ENCODE measurements around the gene TCEANC2. TPM values are rescaled to one million over a fixed set of nuclear protein-coding genes. Genes with fewer than 3 reads are reported as not detected.
A peak's percentile ranks its signal among the peaks of the same experiment; 100 is the strongest.

Gene TCEANC2
- total RNA-seq, 4 donors from 2014 or later, result 1.4 to 7.1 (median 5.7) TPM

DNA sequence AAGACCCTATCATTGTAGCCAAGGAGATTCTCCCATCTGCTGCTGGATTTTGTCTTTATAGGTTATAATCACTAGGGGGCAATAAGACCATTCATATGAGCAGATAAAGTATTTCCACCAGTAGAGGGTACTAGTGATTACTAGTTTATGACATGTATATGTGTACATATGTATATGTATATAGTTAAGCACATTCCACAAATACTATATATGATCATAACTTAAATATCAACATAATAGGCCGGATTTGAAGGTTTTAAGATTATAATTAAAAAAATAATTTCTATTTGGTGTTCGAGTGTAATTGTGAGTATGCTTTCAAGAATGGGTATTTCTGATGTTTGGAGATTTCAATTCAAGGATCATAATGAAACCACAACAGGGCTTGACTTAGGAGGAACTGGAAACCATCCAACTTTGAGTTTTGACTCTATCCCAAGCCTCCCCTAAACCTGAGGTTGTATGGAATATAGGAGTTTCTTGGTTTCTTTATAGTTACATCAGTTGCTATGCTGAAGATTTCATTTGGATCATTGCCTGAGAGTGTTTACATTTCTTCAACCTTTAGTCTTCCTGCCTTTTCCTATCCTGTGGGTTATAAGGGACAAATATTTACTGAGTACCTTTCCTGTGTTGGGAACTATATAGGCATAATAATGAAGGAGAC is 16.9 kb downstream of the TCEANC2 start:
- peaks cover 0 to 9% (median 0%) of the 10 kb centered on the region in 4 donors for H3K4me1 ChIP-seq
- peak; percentile 62 to 84 (median 64) for TF ChIP-seq CTCF (IDR thresholded peaks at IDR 0.05)
- TF ChIP-seq POLR2AphosphoS5 (IDR thresholded peaks at IDR 0.05), result no peak
- no peak for DNase-seq
- peak overlapping the region in 3 of 4 donors; percentile 7 to 26 (median 15) for H3K27ac ChIP-seq
- H3K9me3 ChIP-seq, result no peaks in the 10 kb centered on the region
- intact Hi-C loops (cut with DNase I; ENCODE audit: low total_unique reads) (no loop called here), in situ Hi-C loops (cut with MboI; ENCODE audit: low pct_ligation_motif_present in 1 of 4, low pct_unique_long_range_greater_than_20kb in 1 of 4, low sequenced_read_pairs in 3 of 4) (loop anchor here in 3 of 4 donors (10.0 to 25.0 kb wide), 2 partner anchors 424 to 742 kb away; partner anchors contain the start of gene TTC22 (in 1 of the 3))
- no peaks in the 10 kb centered on the region for H3K27me3 ChIP-seq
- no peaks in the 10 kb centered on the region for H3K36me3 ChIP-seq
- WGBS, 2 donors (ENCODE audit: low coverage in 1 of 2), result 7 to 37% methylated on average over 2 of the region's 2 CpGs
- no peak overlapping the region for H3K4me3 ChIP-seq

GRCh38 chr1:54077359-54077758 is 24.0 kb downstream of the TCEANC2 start:
- intact Hi-C loops (cut with DNase I; ENCODE audit: low total_unique reads) (no loop called here), in situ Hi-C loops (cut with MboI; ENCODE audit: low pct_ligation_motif_present in 1 of 4, low pct_unique_long_range_greater_than_20kb in 1 of 4, low sequenced_read_pairs in 3 of 4) (loop anchor here in 2 of 4 donors (10.0 kb wide), 1 partner anchor 417 kb away; no protein-coding TSS in a partner anchor)
- no peak for DNase-seq
- H3K27me3 ChIP-seq, result no peaks in the 10 kb centered on the region
- no peaks in the 10 kb centered on the region for H3K36me3 ChIP-seq
- no peak overlapping the region for H3K4me3 ChIP-seq
- no peak overlapping the region for H3K27ac ChIP-seq
- peaks cover 0 to 22% (median 3%) of the 10 kb centered on the region in 4 donors for H3K4me1 ChIP-seq
- no peaks in the 10 kb centered on the region for H3K9me3 ChIP-seq
- TF ChIP-seq EP300 (IDR thresholded peaks at IDR 0.05; ENCODE audit: low read depth), result no peak
- TF ChIP-seq CTCF (IDR thresholded peaks at IDR 0.05), result no peak
- no peak for TF ChIP-seq POLR2AphosphoS5 (IDR thresholded peaks at IDR 0.05)
- TF ChIP-seq POLR2A (IDR thresholded peaks at IDR 0.05), result no peak

- intact Hi-C loops (cut with DNase I; ENCODE audit: low total_unique reads) (no loop called here), in situ Hi-C loops (cut with MboI; ENCODE audit: low pct_ligation_motif_present in 1 of 4, low pct_unique_long_range_greater_than_20kb in 1 of 4, low sequenced_read_pairs in 3 of 4) (no loop called here)
- H3K27ac ChIP-seq, result no peak overlapping the region
- DNase-seq, result no peak
- 72 to 83% methylated on average over 2 of the region's 2 CpGs for WGBS, 2 donors (ENCODE audit: low coverage in 1 of 2)
- H3K4me3 ChIP-seq, result no peak overlapping the region
- peaks cover 0 to 22% (median 3%) of the 10 kb centered on the region in 4 donors for H3K4me1 ChIP-seq
- no peaks in the 10 kb centered on the region for H3K27me3 ChIP-seq
- no peaks in the 10 kb centered on the region for H3K36me3 ChIP-seq
- no peaks in the 10 kb centered on the region for H3K9me3 ChIP-seq
- TF ChIP-seq POLR2AphosphoS5 (IDR thresholded peaks at IDR 0.05) (no peak), CTCF (IDR thresholded peaks at IDR 0.05) (no peak), EP300 (IDR thresholded peaks at IDR 0.05; ENCODE audit: low read depth) (no peak), POLR2A (IDR thresholded peaks at IDR 0.05) (no peak)
Measured at GRCh38 chr1:54080598-54081049, 27.2 kb downstream of the TCEANC2 start.

DNA sequence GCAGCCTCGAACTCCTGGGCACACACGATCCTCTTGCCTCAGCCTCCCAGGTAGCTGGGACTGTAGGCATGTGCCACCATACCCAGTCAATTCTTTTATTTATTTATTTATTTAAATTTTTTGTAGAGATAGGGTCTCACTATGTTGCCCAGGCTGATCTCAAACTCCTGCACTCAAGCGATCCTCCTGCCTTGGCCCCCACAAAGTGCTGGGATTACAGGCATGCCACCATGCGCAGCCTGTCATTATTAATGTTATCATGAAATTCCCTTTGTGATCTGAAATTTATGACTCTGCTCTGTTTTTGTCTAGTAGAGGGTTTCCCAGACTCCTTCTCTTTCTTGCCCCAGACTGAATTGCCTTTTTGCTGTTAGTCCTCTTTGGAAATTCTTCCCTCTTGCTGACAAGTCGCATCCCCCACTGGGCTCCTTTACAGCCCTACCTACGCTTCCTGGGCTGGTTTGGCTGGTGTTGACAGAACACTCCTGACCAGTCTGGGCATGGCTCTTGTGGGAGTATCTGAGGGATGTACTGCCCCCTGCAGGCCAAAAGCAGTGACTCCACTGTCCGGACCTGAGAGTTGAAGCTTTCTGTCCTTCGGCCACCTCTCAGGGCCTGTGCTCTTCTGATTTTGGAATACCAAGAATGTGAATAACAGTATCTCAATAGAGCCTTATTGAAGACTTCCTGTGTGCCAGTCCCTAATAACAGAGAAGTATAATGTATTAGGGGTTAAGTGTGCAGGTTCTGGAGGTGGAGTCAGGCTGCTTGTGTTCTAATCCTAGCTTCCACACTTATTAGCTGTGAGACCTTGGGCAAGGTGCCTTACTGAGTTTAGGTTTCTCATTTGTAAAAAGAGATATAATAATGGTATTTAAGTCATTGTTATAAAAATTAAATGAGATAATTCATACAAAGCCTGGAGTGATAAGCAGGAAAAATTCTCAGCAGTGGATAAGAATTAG is 28.2 kb downstream of the TCEANC2 start:
- TF ChIP-seq CTCF (IDR thresholded peaks at IDR 0.05) (peak; percentile 66 to 78 (median 77)), POLR2A (IDR thresholded peaks at IDR 0.05) (no peak)
- Histone ChIP-seq H3K27me3 (no peaks in the 10 kb centered on the region), H3K4me1 (peaks cover 0 to 23% (median 3%) of the 10 kb centered on the region in 4 donors), H3K36me3 (no peaks in the 10 kb centered on the region), H3K9me3 (no peaks in the 10 kb centered on the region), H3K4me3 (no peak overlapping the region), H3K27ac (no peak overlapping the region)
- WGBS, 2 donors (ENCODE audit: low coverage in 1 of 2), result 65% methylated on average over 4 to 8 of the region's 8 CpGs
- peak; percentile 84 for DNase-seq
- intact Hi-C loops (cut with DNase I; ENCODE audit: low total_unique reads) (no loop called here), in situ Hi-C loops (cut with MboI; ENCODE audit: low pct_ligation_motif_present in 1 of 4, low pct_unique_long_range_greater_than_20kb in 1 of 4, low sequenced_read_pairs in 3 of 4) (no loop called here)

All from transverse colon (tissue), 4 donors.